GM19455 (cell line): ENCODE measurements around the gene BTK.
"Not testable (repeated sequence)": the region's sequence is repeated elsewhere in the genome, so short reads cannot be mapped to it uniquely, and the experiment has no call there.

Source experiments
- ATAC-seq: cut with Tn5 transposase; IDR thresholded peaks from one replicate; pipeline ENCODE4 v1.9.1; 2021; ENCODE audit not compliant: unreplicated experiment

The BTK gene

GRCh38 chrX:101347859-101348451 lies 38.0 kb downstream of the BTK start:
- peak; percentile 8 for ATAC-seq

- ATAC-seq: no peak
Observed at GRCh38 chrX:101337776-101338271, 48.2 kb downstream of the BTK start.

- ATAC-seq: not testable (repeated sequence)
Observed at GRCh38 chrX:101334310-101334709, 51.7 kb downstream of the BTK start.

GRCh38 chrX:101326600-101326999 lies 59.4 kb downstream of the BTK start:
- ATAC-seq: not testable (repeated sequence)

GRCh38 chrX:101303790-101304189 lies 82.2 kb downstream of the BTK start:
- ATAC-seq: no peak
